Keratinocyte (primary cell): ENCODE measurements around the gene REV1. TPM values are rescaled to one million over a fixed set of nuclear protein-coding genes. Genes with fewer than 3 reads are reported as not detected.

Source experiments
- DNase-seq: peaks from one replicate; pipeline ENCODE4 v3.0.0-alpha.2; 2011; ENCODE audit warnings: low read depth, missing footprints, low spot score
- FAIRE-seq: peaks from 2 replicates; lab custom pipeline; 2011; peaks lifted over from hg19 to GRCh38; lab: Jason Lieb, UNC
- H2AFZ ChIP-seq: 2 replicates; pipeline ENCODE4 v1.6.0; 2012; ENCODE audit warnings: low read length, control low read depth, inconsistent platforms; ENCODE audit not compliant: control insufficient read depth
- H3K27ac ChIP-seq: 2 replicates; pipeline ENCODE4 v1.5.1; 2011; ENCODE audit warnings: low read length; ENCODE audit not compliant: control insufficient read depth, insufficient read depth
- H3K27me3 ChIP-seq: 3 replicates; pipeline ENCODE4 v1.6.0; 2011; ENCODE audit warnings: low read length; ENCODE audit not compliant: control insufficient read depth, insufficient read depth; ENCODE audit errors: extremely low read depth
- H3K36me3 ChIP-seq, 2 experiments: 2 replicates in 1 of 2; 3 replicates in 1 of 2; pipeline ENCODE4 v1.5.1; 2011; ENCODE audit warnings: low read length in 2 of 2, mild to moderate bottlenecking in 1 of 2; ENCODE audit not compliant: control insufficient read depth in 2 of 2, insufficient read depth in 2 of 2; ENCODE audit errors: extremely low read depth in 1 of 2
- H3K4me1 ChIP-seq: 3 replicates; pipeline ENCODE4 v1.5.1; 2011; ENCODE audit warnings: low read length; ENCODE audit not compliant: control insufficient read depth, insufficient read depth; ENCODE audit errors: extremely low read depth
- H3K4me2 ChIP-seq: 3 replicates; pipeline ENCODE4 v1.6.0; 2011; ENCODE audit warnings: low read depth, low read length; ENCODE audit not compliant: control insufficient read depth, insufficient read depth; ENCODE audit errors: extremely low read depth
- H3K4me3 ChIP-seq, 3 experiments: fragments of 200-600 bp in 1 of 3; sonication (generic) in 1 of 3; 2 replicates in 2 of 3; 3 replicates in 1 of 3; pipeline ENCODE4 v1.5.1; 2011 to 2016; ENCODE audit warnings: low read length in 3 of 3, mild to moderate bottlenecking in 3 of 3, control low read depth in 2 of 3, inconsistent platforms in 1 of 3, low read depth in 1 of 3, mixed read lengths in 1 of 3, mixed run types in 1 of 3, moderate library complexity in 1 of 3; ENCODE audit not compliant: control insufficient read depth in 2 of 3, insufficient read depth in 2 of 3; ENCODE audit errors: extremely low read depth in 1 of 3
- H3K79me2 ChIP-seq: 2 replicates; pipeline ENCODE4 v1.6.0; 2012; ENCODE audit warnings: low read length; ENCODE audit not compliant: control insufficient read depth, insufficient read depth
- H3K9ac ChIP-seq: 3 replicates; pipeline ENCODE4 v1.6.0; 2011; ENCODE audit warnings: low read length; ENCODE audit not compliant: control insufficient read depth, insufficient read depth; ENCODE audit errors: extremely low read depth
- H3K9me1 ChIP-seq: 3 replicates; pipeline ENCODE4 v1.6.0; 2011; ENCODE audit warnings: low read length; ENCODE audit not compliant: control insufficient read depth, insufficient read depth; ENCODE audit errors: extremely low read depth
- H3K9me3 ChIP-seq: 2 replicates; pipeline ENCODE4 v1.5.1; 2012; ENCODE audit warnings: low read depth, low read length; ENCODE audit not compliant: control insufficient read depth
- H4K20me1 ChIP-seq: 3 replicates; pipeline ENCODE4 v1.6.0; 2011; ENCODE audit warnings: low read length; ENCODE audit not compliant: control insufficient read depth, insufficient read depth; ENCODE audit errors: extremely low read depth
- CTCF ChIP-seq, 3 experiments: IDR thresholded peaks in 1 of 3; conservative IDR thresholded peaks in 1 of 3; optimal IDR thresholded peaks in 1 of 3; 2 replicates in 2 of 3; 3 replicates in 1 of 3; pipeline versions ENCODE3 to v1.5.1; 2011; ENCODE audit warnings: low read length in 3 of 3, mild to moderate bottlenecking in 3 of 3, moderate library complexity in 2 of 3, control low read depth in 1 of 3, inconsistent platforms in 1 of 3; ENCODE audit not compliant: insufficient read depth in 2 of 3; ENCODE audit errors: extremely low read depth in 1 of 3
- EZH2 ChIP-seq: IDR thresholded peaks from one replicate; pipeline ENCODE4 v1.6.1; 2012; ENCODE audit warnings: inconsistent platforms, mild to moderate bottlenecking, low read length, moderate library complexity
- dilution Hi-C: fragments of 300-500 bp; cut with MboI; formaldehyde crosslinking; loops from one replicate; pipeline ENCODE4 v1.7.0; 2020; ENCODE audit warnings: low sequenced_read_pairs; ENCODE audit not compliant: extremely low pct_ligation_motif_present
- polyA plus RNA-seq, 5 experiments: library from polyadenylated mRNA; depleted of rRNA in 3 of 5; stranded (reverse) in 3 of 5; stranded (forward) in 1 of 5; unstranded in 1 of 5; fragments of >200 nt; gene quantifications; 1 replicate in 1 of 5; 2 replicates in 3 of 5; 3 replicates in 1 of 5; pipeline versions ENCODE4 v1.2.1 to v1.2.3, GENCODE V29; 2011 to 2012; ENCODE audit warnings: missing spikeins in 2 of 5, low read depth in 1 of 5, low replicate concordance in 1 of 5

REV1 gene
- polyA plus RNA-seq, 1 donor (not counting 4 experiments of a cell fraction or from before 2014, with no cell fraction given), result 56.4 TPM

- DNase-seq, result no peak
- H3K36me3 ChIP-seq, result peaks cover 27 to 31% of the 10 kb centered on the region in 2 experiments
These were observed 69.8 kb downstream of the REV1 start for GRCh38 chr2:99420031-99420430.

DNA sequence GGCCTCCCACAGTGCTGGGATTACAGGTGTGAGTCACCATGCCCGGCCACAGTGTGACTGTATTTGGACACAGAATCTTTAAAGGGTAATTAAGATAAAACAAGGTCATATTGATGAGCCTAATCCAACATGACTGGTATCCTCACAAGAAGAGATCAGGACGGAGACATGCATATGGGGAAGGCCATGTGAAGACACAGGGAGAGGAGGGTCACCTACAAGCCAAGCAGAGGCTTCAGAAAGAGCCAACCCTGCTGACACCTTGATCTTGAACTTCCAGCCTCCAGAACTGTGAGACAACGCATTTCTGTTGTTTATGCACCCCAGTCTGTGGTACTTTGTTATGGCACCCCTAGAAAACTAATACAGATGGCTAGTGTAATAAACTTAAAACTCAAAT lies 72.4 kb downstream of the REV1 start:
- peaks cover 2% of the 10 kb centered on the region for H3K79me2 ChIP-seq
- DNase-seq, result no peak
- FAIRE-seq, result no peak
- no peak overlapping the region for H3K4me2 ChIP-seq
- no peaks in the 10 kb centered on the region for H3K9me1 ChIP-seq
- H2AFZ ChIP-seq, result no peak overlapping the region
- H3K9ac ChIP-seq, result no peak overlapping the region
- no peaks in the 10 kb centered on the region for H3K9me3 ChIP-seq
- H4K20me1 ChIP-seq, result no peaks in the 10 kb centered on the region
- dilution Hi-C loops, result no loop called here
- H3K4me1 ChIP-seq, result no peaks in the 10 kb centered on the region
- no peak overlapping the region for H3K27ac ChIP-seq
- no peaks in the 10 kb centered on the region for H3K27me3 ChIP-seq
- TF ChIP-seq CTCF (optimal IDR thresholded peaks at IDR 0.05 in 1 of 3, IDR thresholded peaks at IDR 0.05 in 1 of 3, conservative IDR thresholded peaks at IDR 0.05 in 1 of 3; ENCODE audit: extremely low read depth in 1 of 3, insufficient read depth in 2 of 3, low read length in 3 of 3), result no peak
- TF ChIP-seq EZH2, result no peak
- H3K4me3 ChIP-seq, result no peak overlapping the region
- peaks cover 14 to 26% of the 10 kb centered on the region in 2 experiments for H3K36me3 ChIP-seq

More at GRCh38 chr2:99420031-99420430, 69.8 kb downstream of the REV1 start:
- H3K9me3 ChIP-seq, result no peaks in the 10 kb centered on the region
- FAIRE-seq, result no peak
- dilution Hi-C loops, result no loop called here
- no peaks in the 10 kb centered on the region for H3K9me1 ChIP-seq
- H3K27me3 ChIP-seq, result no peaks in the 10 kb centered on the region
- H3K27ac ChIP-seq, result no peak overlapping the region
- no peaks in the 10 kb centered on the region for H4K20me1 ChIP-seq
- no peak overlapping the region for H3K4me3 ChIP-seq
- TF ChIP-seq EZH2 (no peak), CTCF (optimal IDR thresholded peaks at IDR 0.05 in 1 of 3, IDR thresholded peaks at IDR 0.05 in 1 of 3, conservative IDR thresholded peaks at IDR 0.05 in 1 of 3; ENCODE audit: extremely low read depth in 1 of 3, insufficient read depth in 2 of 3, low read length in 3 of 3) (no peak)
- peaks cover 10% of the 10 kb centered on the region for H3K79me2 ChIP-seq
- no peak overlapping the region for H3K4me2 ChIP-seq
- H3K4me1 ChIP-seq, result no peaks in the 10 kb centered on the region
- no peak overlapping the region for H2AFZ ChIP-seq
- H3K9ac ChIP-seq, result no peak overlapping the region
